ENCODE data around the gene RAB9A.
"Not testable (repeated sequence)": the region's sequence is repeated elsewhere in the genome, so short reads cannot be mapped to it uniquely, and the experiment has no call there.

Gene RAB9A

DNA sequence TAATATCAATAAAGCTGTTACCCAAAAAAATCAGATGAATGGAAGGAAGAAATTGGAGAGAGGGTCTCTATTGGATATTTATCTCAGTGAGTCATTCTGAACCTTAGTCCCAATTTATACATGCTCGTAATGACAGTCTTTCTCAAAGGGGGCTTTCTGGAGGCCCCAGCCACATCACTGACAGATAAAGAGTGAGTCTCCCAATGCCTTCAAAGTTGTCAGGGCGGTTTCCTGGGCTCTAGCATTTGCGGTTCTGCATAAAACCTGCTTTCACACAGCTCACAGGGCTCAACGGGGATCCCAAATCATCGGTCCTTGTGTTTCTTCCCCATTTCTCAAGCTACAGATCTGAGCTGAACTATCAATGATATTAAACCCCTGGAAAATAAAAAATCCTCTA is 18.7 kb upstream of the RAB9A start:
- DNase-seq = no peak

DNA sequence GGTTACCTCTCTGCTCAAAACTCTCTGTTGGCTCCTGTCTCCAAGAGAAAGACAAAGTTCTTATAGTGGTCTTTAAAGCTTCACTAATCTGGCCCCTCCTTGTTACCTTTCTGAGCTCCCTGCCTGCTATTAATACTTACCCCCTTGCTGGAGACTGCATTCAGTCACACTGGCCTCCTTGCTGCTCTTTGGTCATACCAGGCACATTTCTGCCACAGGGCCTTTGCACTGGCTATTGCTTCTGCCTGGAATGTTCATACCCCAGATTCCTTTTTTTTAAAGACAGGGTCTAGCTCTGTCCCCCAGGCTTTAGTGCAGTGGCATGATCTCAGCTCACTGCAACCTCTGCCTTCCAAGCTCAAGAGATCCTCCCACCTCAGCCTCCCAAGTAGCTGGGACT is 15.9 kb upstream of the RAB9A start:
- DNase-seq = no peak

DNA sequence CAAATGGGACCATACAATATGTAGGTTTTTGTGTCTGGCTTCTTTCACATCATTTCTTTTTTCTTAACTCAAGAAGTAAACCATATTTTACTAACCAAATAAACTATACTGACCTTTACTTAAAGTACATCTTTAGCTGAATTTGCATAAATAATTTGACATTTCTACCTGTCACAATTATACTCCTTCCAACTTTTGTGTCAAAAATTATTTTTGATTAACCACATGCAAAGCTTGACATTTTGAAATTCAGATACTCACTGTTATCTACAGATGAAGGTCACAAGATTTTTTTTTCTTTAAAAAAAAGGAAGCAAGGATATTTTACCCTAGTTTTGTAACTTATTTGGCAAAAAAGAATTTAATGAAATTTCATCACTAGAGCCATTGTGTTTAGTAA is 12.0 kb upstream of the RAB9A start:
- no peak for DNase-seq

DNA sequence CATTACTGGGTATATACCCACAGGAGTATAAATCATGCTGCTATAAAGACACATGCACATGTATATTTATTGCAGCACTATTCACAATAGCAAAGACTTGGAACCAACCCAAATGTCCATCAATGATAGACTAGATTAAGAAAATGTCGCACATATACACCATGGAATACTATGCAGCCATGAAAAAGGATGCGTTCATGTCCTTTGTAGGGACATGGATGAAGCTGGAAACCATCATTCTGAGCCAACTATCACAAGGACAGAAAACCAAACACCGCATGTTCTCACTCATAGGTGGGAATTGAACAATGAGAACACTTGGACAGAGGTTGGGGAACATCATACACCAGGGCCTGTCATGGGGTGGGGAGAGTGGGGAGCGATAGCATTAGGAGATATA is 9.2 kb upstream of the RAB9A start:
- DNase-seq = not testable (repeated sequence)

DNA sequence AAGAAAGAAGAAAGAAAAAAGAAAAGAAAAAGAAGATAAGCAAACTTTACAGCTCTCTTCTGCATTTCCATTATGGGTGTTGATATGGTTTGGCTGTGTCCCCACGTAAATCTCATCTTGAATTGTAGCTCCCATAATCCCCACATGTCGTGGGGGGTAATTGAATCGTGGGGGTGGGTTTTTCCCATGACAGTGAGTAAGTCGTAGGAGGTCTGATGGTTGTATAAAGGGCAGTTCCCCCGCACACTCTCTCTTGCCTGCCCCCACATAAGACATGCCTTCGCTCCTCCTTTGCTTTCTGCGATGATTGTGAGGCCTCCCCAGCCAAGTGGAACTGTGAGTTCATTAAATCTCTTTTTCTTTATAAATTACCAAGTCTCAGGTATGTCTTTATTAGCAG is 7.3 kb upstream of the RAB9A start:
- no peak for DNase-seq

DNA sequence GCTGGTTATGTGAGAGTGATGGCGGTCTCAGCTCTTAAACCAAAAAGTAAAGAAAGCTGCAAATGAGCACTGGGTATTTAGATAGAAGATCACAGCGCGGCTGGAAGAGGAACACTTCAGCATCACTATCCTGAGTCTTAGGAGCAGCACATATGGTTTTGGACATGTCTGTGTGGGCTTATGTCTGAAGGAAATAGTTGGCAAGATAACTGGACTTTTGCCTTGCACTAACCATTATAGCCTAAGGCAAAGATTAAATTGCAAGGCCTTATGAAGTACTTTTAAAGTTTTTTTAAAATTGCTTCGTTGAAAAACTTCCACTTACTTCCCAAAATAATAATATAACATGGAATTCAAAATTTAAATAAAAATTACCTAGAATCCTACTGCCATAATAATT is 4.6 kb upstream of the RAB9A start:
- no peak for DNase-seq

DNA sequence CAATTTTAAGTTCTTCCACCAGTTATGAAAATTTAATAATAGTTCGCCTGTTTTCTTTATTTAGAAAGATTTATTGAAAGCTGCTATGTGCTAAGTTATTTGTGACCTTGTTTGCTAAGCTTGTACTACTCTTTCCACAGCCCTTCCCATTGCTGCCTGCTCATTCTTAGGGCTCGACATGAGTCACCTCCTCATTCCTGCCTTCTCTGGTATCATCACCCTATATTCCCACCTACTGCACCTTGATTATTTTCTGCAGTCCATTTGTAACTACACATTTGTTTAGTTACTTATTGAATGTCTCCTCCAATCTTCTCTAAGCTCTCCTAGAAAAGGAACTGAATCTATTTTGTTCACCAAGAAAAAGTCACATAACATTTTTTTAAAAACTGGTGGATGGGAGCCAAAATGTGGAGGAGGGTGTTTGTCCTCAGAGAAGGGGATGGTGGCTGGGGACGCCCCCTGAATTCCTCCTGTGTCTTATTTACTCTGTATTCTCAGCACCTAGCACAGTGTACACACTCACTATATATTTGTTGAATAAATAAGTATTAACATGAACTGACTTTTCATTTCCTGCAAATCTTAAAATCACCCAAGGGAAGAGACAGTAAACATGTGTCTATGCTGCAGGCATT is 3.7 kb upstream of the RAB9A start:
- no peak for DNase-seq

DNA sequence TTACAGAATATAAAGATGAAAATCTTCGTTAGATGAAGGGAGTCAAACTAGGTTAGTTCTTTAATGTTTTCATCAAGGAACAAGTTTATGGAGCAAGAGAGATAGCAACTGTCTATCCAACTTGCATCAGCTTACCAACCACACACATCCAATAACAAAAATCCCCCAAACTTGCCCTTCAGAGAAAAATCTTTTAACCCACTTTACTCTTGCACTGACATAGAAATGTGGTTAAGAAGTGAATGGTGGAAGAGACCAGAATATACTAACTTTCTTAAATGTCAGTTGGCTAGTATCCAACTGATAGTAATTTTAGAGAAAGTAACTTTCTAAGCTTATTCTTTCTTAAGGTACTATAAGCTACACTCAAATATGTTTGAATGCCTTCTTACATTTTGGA is 1.7 kb upstream of the RAB9A start:
- no peak for DNase-seq

DNA sequence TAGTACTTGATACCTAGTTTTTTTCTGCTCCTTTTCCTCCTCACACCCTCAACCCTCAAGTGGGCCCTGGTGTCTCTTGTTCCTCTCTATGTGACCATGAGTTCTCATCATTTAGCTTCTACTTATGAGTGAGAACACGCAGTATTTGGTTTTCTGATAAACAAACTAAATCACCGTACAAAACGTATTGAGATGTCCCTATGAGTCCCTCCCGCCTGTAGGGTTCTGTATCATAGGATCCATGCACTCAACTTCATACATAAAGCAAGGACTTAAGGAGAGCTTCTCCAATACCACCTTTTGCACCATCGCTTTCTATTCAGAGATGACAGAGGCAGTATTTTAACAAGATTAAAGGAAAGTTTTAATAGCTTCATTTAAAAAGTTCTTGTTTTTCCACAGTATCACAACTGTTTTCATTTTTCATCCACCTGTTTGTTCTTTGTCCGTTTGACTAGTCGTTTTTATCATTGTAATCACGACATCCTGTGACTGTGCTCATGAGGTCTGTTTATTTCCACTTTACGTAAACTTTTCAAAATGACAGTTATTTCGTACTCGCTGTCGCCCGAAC is 457 bp upstream of the RAB9A start:
- DNase-seq = no peak

DNA sequence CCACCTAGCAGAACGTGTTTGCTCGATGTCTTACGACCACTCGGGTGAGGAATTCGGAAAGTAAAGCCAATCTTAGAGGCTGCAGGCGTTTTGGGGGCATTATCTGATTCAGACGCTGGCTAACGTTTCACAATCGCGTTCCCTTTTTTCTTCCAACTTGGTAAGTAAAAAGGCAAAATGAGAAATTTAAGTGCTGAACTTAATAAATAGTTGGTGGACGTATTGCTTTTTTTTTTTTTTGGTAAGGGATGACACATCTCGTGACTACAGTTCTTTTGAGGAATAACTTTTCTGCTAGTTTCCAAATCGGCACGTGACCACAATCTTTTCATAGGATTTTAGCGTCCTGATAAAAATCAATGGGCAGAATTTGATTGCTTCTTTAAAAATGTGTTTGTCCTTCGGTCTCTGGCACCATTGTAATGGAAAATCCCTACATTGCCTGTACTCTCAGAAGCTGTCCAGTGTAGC is 848 bp downstream of the RAB9A start:
- DNase-seq = no peak

DNA sequence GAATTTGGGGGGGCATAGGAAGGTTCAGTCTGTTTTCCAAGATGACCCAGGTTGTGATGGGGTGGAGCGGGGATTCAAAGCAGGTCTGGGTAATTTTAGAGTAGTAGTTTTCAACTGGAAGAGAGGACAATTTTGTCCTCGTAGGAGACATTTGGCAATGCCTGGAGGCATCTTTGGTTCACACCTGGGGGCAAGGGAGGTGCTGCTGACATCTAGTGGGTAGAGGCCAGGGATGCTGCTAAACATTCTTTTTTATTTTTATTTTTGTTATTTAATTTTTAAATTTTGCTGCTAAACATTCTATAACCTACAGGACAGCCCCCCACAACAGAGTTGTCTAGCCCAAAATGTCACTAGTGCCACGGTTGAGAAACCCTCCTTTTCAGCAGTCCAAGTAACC is 1.9 kb downstream of the RAB9A start:
- DNase-seq = no peak

DNA sequence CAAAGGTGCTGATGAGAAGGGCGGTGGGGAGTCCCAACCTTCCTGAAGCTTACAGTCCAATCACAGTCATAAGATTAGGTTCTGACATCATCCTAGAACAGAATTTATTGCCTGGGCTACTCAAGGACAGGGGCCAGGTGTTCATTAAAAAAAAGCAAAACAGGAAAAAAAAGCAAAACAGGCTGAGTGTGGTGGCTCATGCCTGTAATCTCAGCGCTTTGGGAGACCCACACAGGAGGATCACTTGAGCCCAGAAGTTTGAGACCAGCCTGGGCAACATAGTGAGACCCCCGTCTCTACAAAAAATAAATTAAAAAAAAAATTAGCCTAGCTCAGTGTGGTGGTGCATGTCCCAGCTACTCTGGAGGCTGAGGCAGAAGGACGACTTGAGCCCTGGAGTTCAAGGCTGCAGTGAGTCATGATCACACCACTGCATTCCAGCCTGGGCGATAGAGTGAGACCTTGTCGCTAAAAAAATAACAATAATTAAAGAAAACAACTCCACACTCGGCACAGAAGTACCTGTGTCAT is 3.0 kb downstream of the RAB9A start:
- no peak for DNase-seq

DNA sequence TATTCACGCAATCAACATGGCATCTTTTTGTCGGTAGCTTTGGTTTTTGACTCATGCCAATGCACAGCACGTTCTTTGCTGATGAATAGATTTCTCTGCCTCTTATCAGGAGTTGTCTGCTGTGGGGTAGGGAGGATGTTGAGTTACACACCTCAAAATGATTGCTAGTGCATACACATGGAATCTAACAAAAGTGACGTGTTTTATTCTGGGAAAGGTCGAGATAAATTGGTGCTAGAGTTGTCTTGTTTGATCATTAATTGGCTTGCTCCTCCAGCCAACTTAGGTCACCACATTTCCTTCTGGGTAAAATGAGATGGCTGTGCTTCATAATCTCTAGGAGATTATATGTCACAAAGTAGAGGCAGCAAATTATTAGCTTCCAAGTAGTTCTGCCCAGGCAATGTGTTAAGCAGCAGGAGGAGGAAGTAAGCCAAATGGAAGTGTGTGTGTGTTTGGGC is 3.9 kb downstream of the RAB9A start:
- DNase-seq = no peak

DNA sequence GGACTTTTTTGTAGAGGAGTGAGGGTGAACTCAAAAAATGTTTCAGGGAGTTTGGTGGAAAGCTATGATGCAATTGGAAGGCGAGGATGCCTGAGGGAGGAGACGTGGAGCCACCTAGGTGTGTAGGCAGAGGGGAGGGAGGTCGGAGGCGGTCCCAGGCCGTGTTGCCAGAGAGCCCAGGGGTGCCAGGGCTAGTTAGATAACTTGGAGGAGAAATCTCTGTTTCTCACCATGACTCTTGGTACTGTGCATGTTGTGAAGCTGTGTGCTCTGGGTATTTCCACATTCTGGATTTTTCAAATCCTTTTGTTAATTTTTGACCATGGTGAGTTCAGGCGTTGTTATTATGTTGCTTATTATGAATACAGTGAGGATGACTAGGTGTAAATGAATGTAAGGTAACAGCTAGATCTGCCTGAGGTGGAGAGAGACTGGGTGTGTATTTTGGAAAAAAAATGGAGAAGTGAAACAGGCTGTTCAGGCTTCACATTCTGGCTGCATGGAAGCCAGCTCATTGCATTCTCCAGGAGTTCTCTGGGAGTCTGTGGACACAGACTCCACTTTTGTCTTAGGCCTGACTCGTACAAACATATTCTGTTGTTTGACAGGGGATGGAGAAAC is 4.5 kb downstream of the RAB9A start:
- no peak for DNase-seq

DNA sequence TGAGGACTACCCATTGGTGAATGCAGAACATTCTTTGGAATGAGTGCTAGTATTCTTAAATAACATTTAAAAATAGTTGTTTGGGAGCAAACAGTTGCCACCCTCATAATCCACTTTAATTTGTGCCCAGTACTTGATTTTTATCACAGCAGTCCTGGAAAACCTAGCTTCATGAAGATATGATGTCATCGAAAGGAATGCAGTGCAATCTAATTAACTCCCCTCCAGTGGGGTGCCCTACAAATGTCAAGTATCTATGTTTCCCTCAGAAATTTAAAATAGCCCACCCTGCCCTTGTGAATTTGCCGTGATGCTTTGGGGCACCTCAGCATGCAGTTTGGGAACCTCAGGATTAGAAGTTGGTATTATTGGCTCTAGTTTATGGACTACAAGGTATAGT is 5.4 kb downstream of the RAB9A start:
- DNase-seq = no peak

DNA sequence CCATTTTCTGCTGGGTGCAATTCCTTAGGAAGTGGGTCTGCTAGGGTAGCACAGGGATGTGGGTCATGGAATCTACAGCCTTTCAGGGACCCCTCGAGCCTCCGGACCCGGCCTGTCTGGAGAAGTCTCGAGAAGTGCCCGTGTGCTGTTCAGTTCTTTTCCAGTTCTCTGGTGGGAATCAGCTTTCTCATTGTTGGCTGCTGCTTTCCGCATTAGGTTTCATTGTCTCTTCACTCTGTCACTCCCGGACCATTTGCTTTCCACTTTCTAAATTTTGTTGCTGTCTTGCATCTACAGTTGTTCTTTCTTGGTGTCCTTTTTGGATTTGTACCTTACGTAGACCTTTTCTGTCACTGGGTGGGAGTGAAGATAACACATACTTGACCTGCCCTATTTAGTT is 6.1 kb downstream of the RAB9A start:
- no peak for DNase-seq

DNA sequence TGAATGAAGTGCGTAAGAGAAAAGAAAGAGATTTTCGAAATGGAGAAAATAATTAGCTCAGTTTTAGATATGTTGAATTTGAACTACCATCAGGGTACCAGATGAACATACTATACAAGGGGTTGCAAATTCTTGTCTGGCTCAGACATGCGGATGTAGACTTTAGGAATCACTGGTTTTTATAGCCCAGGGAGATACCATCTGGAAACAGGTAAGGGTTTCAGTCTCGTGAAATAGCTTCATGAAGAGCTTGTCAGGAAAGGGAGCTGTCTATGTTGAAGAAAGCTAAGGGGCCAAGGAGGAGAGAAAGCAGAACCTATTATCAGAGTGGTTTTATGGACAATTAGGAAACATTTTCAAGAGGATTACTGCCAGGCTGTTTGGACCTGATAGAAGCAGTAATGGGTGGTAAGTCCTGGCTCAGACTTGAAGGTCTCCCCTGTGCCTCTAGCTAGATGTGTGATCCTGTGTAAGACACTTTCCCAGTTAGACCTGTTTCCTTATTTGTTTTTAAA is 6.7 kb downstream of the RAB9A start:
- no peak for DNase-seq

DNA sequence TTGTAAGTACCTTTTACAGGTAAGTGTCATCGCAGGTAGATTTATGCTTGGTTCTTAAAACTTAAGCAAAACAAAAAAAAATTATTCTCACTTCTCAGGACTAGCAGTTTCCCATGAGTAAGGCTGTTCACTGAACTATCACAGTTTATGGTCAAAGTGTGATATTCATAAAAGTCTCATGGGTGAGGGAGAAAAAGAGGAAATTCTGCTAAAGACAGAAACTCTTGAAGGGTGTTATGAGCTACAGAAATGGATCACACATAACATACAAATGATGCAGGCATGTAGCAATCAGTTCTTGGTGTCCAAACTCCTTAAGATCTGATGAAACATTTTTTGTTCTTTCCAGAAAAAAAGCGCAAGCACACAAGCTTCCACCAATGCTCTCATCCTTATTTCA is 8.5 kb downstream of the RAB9A start:
- no peak for DNase-seq

DNA sequence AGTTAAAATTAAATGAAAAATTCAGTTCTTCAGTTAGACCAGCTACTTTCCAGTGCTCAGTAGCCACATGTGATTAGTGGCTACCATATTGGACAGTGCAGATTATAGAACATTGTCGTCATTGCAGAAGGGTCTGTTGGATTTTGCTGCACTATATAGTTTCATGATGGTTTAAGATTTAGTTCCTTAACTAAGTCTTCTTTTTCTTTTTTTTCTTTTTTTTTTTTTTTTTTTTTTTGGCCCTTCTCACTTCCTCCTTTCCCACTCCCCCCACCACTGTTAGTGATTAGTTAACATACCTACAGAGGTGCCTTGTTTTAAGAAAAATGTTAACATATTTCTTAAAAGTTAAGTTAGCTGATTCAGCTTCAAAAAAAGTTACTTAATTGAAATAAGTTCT is 9.0 kb downstream of the RAB9A start:
- DNase-seq = no peak

DNA sequence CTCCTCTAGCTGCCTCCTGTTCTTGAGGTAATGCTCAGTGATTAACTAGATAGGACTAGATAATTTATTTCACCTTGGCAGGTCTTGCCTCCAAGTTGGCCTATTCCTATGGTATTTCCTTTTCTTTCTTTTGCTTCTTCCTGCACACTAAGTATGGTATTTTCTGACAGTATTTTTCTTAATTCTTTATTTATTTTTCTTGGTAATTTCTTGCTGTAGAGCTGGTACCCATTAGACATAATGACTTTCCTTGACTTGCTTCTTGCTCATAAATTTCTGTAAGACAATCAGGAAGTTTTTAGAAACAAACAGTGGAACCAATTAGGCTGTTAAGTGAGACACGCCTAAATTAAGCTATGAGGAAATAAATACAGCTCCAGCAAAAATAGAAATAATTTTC is 9.5 kb downstream of the RAB9A start:
- DNase-seq = no peak

DNA sequence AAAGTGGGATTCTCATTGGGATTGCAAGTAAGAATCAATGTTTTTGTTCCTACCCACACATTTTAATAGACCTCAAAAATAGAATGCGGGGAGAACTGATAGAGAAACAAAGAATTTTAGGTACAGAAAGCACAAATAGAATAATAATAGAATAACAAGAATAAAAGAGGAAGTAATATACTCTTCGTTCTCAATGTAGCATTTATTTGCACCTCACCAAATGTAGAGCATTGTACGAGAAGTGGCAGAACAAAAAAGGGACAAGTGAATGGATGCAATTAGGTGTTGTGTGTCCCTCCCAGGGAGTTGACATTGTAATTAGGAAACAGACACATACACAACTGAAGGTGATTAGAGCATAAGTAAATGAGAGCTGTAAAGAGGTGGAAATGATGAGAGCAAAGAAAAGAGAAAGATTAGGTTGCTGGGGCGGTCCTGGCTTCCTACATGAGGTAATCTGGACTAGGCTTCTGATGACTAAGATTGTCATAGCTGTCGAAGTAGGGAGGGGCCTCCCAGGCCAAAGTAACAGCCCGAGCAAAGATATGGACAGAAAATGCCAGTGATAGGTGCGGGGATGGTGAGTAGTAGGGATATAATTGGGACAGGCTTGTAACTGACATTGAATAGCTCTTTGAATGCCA is 10.4 kb downstream of the RAB9A start:
- no peak for DNase-seq

DNA sequence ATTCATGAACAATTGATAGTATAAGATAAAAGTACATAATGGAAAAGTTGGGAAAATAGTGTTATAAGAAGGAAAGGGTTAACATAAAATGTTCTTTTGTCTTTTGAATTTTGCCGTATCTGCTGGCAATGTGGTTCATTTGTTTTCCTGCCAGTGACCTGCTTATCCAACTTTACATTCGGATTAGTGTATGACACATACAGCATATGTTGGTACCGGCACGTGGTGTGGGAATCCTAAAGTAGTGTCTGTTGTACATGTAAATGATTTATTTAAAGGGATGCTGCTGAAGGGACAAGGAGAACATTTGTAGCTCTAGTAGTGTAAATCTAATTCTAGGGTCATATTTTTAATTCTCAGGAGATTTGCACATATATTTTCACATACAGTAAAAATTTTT is 11.5 kb downstream of the RAB9A start:
- DNase-seq = no peak

DNA sequence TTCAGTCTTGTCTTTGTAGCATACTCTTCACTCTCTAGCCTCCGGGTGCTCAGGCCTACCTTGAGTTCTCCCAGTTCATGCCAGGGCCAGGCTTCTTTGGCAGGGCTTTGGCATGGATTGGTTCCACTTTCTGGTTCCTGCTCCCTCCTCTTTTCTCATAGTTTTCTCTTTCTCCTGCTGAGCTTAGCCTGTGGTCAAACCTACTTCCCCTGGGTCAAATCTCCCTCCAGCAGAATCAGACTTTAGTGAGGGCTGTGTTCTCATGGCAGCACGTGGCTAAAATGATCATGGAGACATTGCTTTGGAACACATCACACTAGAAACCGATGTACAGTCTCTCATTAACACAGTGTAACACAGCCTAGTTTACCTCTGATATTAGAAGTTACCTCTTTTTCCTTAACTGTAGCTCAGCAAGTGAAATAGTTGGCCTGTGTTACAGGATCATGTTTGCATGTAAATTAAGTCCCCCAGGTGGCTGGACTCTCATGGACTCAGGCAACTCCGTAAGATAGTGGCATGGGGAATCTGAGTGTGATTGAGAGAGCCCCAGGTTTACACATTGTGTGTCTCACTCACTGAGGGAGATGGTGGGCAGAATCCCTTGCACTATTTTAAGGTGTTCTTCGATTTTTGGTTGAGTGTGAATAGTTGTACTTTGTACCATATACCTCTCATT is 13.3 kb downstream of the RAB9A start:
- no peak for DNase-seq

Data from effector CD4-positive, alpha-beta T cell (primary cell).